Panc1 (cell line): ENCODE results near the gene DCAF15. TPM values are rescaled to one million over a fixed set of nuclear protein-coding genes. Genes with fewer than 3 reads are reported as not detected.

ENCODE experiments used
- ATAC-seq: fragments of 200-7000 bp; cut with Tn5 transposase; 2 replicates; pipeline ENCODE4 v1.9.1; 2020; ENCODE audit warnings: mild to moderate bottlenecking, moderate library complexity
- BruUV-seq: library from RNA; stranded (reverse); fragments of 400-500 nt; replicated peaks from 2 replicates; lab custom pipeline; 2021; lab: Mats Ljungman, UMichigan
- CTCF ChIA-PET: fragments of 300-600 bp; sonication (Branson Sonifier 250); formaldehyde crosslinking; loops from one replicate; lab custom pipeline; 2022; ENCODE audit warnings: antibody characterized with exemption; lab: Charles Lee
- POLR2A ChIA-PET: fragments of 300-600 bp; sonication (Branson Sonifier 250); formaldehyde crosslinking; loops from one replicate; lab custom pipeline; 2022; ENCODE audit warnings: antibody characterized with exemption; lab: Charles Lee
- DNase-seq: peaks from one replicate; pipeline ENCODE4 v3.0.0-alpha.2; 2010; ENCODE audit warnings: low read depth, low spot score
- H3K27ac ChIP-seq: 2 replicates; pipeline ENCODE4 v1.5.1; 2011; ENCODE audit warnings: mild to moderate bottlenecking, low read length, inconsistent platforms
- H3K27me3 ChIP-seq: fragments of 200-500 bp; sonication (Bioruptor generic); 2 replicates; pipeline ENCODE4 v1.6.0; 2014; ENCODE audit warnings: low read length, inconsistent platforms; ENCODE audit not compliant: control insufficient read depth, insufficient read depth
- H3K36me3 ChIP-seq: fragments of 200-500 bp; sonication (Bioruptor generic); 2 replicates; pipeline ENCODE4 v1.5.1; 2014; ENCODE audit warnings: inconsistent platforms, mild to moderate bottlenecking, low read length, moderate library complexity; ENCODE audit not compliant: control insufficient read depth, insufficient read depth
- H3K4me1 ChIP-seq: 2 replicates; pipeline ENCODE4 v1.5.1; 2011; ENCODE audit warnings: inconsistent platforms, mild to moderate bottlenecking, low read length, moderate library complexity; ENCODE audit not compliant: control insufficient read depth, insufficient read depth
- H3K4me3 ChIP-seq, 2 experiments: 2 replicates each; pipeline ENCODE4 v1.5.1; 2011 to 2012; ENCODE audit warnings: low read depth in 2 of 2, low read length in 2 of 2, mild to moderate bottlenecking in 2 of 2, inconsistent platforms in 1 of 2, moderate library complexity in 1 of 2
- H3K9me3 ChIP-seq: fragments of 200-500 bp; sonication (Bioruptor generic); 2 replicates; pipeline ENCODE4 v1.5.1; 2014; ENCODE audit warnings: low read depth, mild to moderate bottlenecking, inconsistent platforms, low read length, moderate library complexity; ENCODE audit not compliant: control insufficient read depth, insufficient read depth
- CTCF ChIP-seq: fragments of 450-650 bp; IDR thresholded peaks from 2 replicates; pipeline ENCODE4 v1.5.1; 2017; ENCODE audit warnings: mild to moderate bottlenecking
- POLR2AphosphoS5 ChIP-seq: IDR thresholded peaks from 2 replicates; pipeline ENCODE4 v1.6.1; 2012; ENCODE audit warnings: mild to moderate bottlenecking, low read depth, low read length, moderate library complexity
- REST ChIP-seq, 2 experiments: IDR thresholded peaks; 2 replicates each; pipeline ENCODE4 v1.6.1; 2011 to 2012; ENCODE audit warnings: low read depth in 2 of 2, control low read depth in 1 of 2, low read length in 1 of 2, mild to moderate bottlenecking in 1 of 2, moderate library complexity in 1 of 2; ENCODE audit not compliant: insufficient read depth in 1 of 2
- SIN3A ChIP-seq: IDR thresholded peaks from 2 replicates; pipeline ENCODE4 v1.6.1; 2012; ENCODE audit warnings: low read depth, mild to moderate bottlenecking, low read length, moderate library complexity, borderline replicate concordance; ENCODE audit not compliant: insufficient read depth
- TCF7L2 ChIP-seq: IDR thresholded peaks from 2 replicates; pipeline ENCODE4 v1.6.1; 2011; ENCODE audit warnings: mild to moderate bottlenecking, low read depth, low read length, inconsistent platforms
- in situ Hi-C: cut with HindIII; loops from 2 replicates; pipeline ENCODE4 v1.10.0; 2016; ENCODE audit warnings: low sequenced_read_pairs, low pct_unique_long_range_greater_than_20kb
- intact Hi-C: fragments of 100-400 bp; cut with micrococcal nuclease; formaldehyde crosslinking; loops from one replicate; pipeline ENCODE4 v1.10.0; 2022; ENCODE audit not compliant: unreplicated experiment
- total RNA-seq: library from RNA; stranded (reverse); gene quantifications from one replicate; pipeline ENCODE4 v1.2.1, GENCODE V29; 2021; ENCODE audit not compliant: unreplicated experiment

DCAF15 gene
- total RNA-seq, 1 experiment from 2014 or later, result 38.8 TPM

- ATAC-seq (no peak), DNase-seq (no peak)
- no peak overlapping the region for H3K27ac ChIP-seq
- ChIA-PET POLR2A (no interaction called here), CTCF (no interaction called here)
- H3K4me1 ChIP-seq, result peaks cover 5% of the 10 kb centered on the region; the same call in 1 of the 2 replicates
- in situ Hi-C loops (no loop called here), intact Hi-C loops (no loop called here)
- H3K4me3 ChIP-seq, result no peak overlapping the region
- no TSS peak for BruUV-seq
- no peaks in the 10 kb centered on the region for H3K9me3 ChIP-seq
- no peak for TF ChIP-seq POLR2AphosphoS5
- no peak for TF ChIP-seq REST (IDR thresholded peaks at IDR 0.05; ENCODE audit: insufficient read depth in 1 of 2, low read depth in 2 of 2, low read length in 1 of 2)
- no peaks in the 10 kb centered on the region for H3K27me3 ChIP-seq
- H3K36me3 ChIP-seq, result no peaks in the 10 kb centered on the region
These were observed 10.2 kb upstream of the DCAF15 start for GRCh38 chr19:13942023-13942684.

GRCh38 chr19:13946414-13946813 lies 5.9 kb upstream of the DCAF15 start:
- ChIA-PET POLR2A (no interaction called here), CTCF (interaction anchor here (0.6 kb wide), 1 partner anchor 11 kb away, joined by 9 read pairs; no protein-coding TSS in a partner anchor)
- Histone ChIP-seq H3K27ac (no peak overlapping the region), H3K4me1 (no peaks in the 10 kb centered on the region), H3K36me3 (no peaks in the 10 kb centered on the region), H3K27me3 (no peaks in the 10 kb centered on the region), H3K4me3 (no peak overlapping the region), H3K9me3 (no peaks in the 10 kb centered on the region)
- intact Hi-C loops (no loop called here), in situ Hi-C loops (no loop called here)
- TF ChIP-seq CTCF, result no peak
- no peak for TF ChIP-seq TCF7L2
- no peak for TF ChIP-seq SIN3A
- no peak for TF ChIP-seq REST (IDR thresholded peaks at IDR 0.05; ENCODE audit: insufficient read depth in 1 of 2, low read depth in 2 of 2, low read length in 1 of 2)
- TF ChIP-seq POLR2AphosphoS5, result no peak
- BruUV-seq, result no TSS peak
- ATAC-seq (no peak), DNase-seq (no peak)
